ENCODE data around the gene MAP7.
"Not testable (repeated sequence)": the region's sequence is repeated elsewhere in the genome, so short reads cannot be mapped to it uniquely, and the experiment has no call there.

The MAP7 gene

GRCh38 chr6:136396908-136397307 lies 153.3 kb downstream of the MAP7 start:
- H4K20me1 ChIP-seq (ENCODE audit: control insufficient read depth, insufficient read depth, low read depth, low read length), result no peaks in the 10 kb centered on the region
- TF ChIP-seq CTCF (IDR thresholded peaks at IDR 0.05; ENCODE audit: low read depth, low read length, poor library complexity, severe bottlenecking), result no peak
- no peak for TF ChIP-seq EZH2phosphoT487 (IDR thresholded peaks at IDR 0.05; ENCODE audit: borderline replicate concordance, low read length)
- H3K4me2 ChIP-seq (ENCODE audit: low read length), result no peak overlapping the region
- no peaks in the 10 kb centered on the region for H3K79me2 ChIP-seq (ENCODE audit: control insufficient read depth, low read length)
- no peak overlapping the region for H3K27ac ChIP-seq (ENCODE audit: low read depth, low read length)
- no peaks in the 10 kb centered on the region for H3K36me3 ChIP-seq (ENCODE audit: control insufficient read depth, low read length)
- H3K4me1 ChIP-seq (ENCODE audit: control insufficient read depth, low read length), result no peaks in the 10 kb centered on the region
- H3K4me3 ChIP-seq (ENCODE audit: low read length), result no peak overlapping the region
- no peaks in the 10 kb centered on the region for H3K9me3 ChIP-seq (ENCODE audit: control insufficient read depth, insufficient read depth, low read length)
- no peaks in the 10 kb centered on the region for H3F3A ChIP-seq (ENCODE audit: control insufficient read depth, insufficient read depth)
- no peaks in the 10 kb centered on the region; the same call in 1 of the 2 replicates for H3K9me2 ChIP-seq (replicated peaks; ENCODE audit: control insufficient read depth, low read length)
- no peaks in the 10 kb centered on the region for H3K27me3 ChIP-seq (ENCODE audit: control insufficient read depth, low read length)

GRCh38 chr6:136390959-136391358 lies 159.3 kb downstream of the MAP7 start:
- H3K79me2 ChIP-seq (ENCODE audit: control insufficient read depth, low read length); H3K27ac ChIP-seq (ENCODE audit: low read depth, low read length); H3F3A ChIP-seq (ENCODE audit: control insufficient read depth, insufficient read depth); H3K36me3 ChIP-seq (ENCODE audit: control insufficient read depth, low read length); H3K27me3 ChIP-seq (ENCODE audit: control insufficient read depth, low read length); H3K4me2 ChIP-seq (ENCODE audit: low read length); H3K4me3 ChIP-seq (ENCODE audit: low read length); H3K4me1 ChIP-seq (ENCODE audit: control insufficient read depth, low read length); H4K20me1 ChIP-seq (ENCODE audit: control insufficient read depth, insufficient read depth, low read depth, low read length); H3K9me2 ChIP-seq (replicated peaks; ENCODE audit: control insufficient read depth, low read length); H3K9me3 ChIP-seq (ENCODE audit: control insufficient read depth, insufficient read depth, low read length): not testable (repeated sequence)

- Histone ChIP-seq H4K20me1 (ENCODE audit: control insufficient read depth, insufficient read depth, low read depth, low read length) (no peaks in the 10 kb centered on the region), H3K4me3 (ENCODE audit: low read length) (no peak overlapping the region), H3K36me3 (ENCODE audit: control insufficient read depth, low read length) (no peaks in the 10 kb centered on the region), H3K79me2 (ENCODE audit: control insufficient read depth, low read length) (no peaks in the 10 kb centered on the region), H3F3A (ENCODE audit: control insufficient read depth, insufficient read depth) (no peaks in the 10 kb centered on the region), H3K9me2 (replicated peaks; ENCODE audit: control insufficient read depth, low read length) (no peaks in the 10 kb centered on the region), H3K27me3 (ENCODE audit: control insufficient read depth, low read length) (no peaks in the 10 kb centered on the region), H3K4me2 (ENCODE audit: low read length) (no peak overlapping the region), H3K27ac (ENCODE audit: low read depth, low read length) (no peak overlapping the region), H3K9me3 (ENCODE audit: control insufficient read depth, insufficient read depth, low read length) (no peaks in the 10 kb centered on the region), H3K4me1 (ENCODE audit: control insufficient read depth, low read length) (no peaks in the 10 kb centered on the region)
- TF ChIP-seq CTCF (IDR thresholded peaks at IDR 0.05; ENCODE audit: low read depth, low read length, poor library complexity, severe bottlenecking) (no peak), EZH2phosphoT487 (IDR thresholded peaks at IDR 0.05; ENCODE audit: borderline replicate concordance, low read length) (no peak)
Observed at GRCh38 chr6:136387316-136387715, 162.9 kb downstream of the MAP7 start.

GRCh38 chr6:136383268-136383937 lies 166.8 kb downstream of the MAP7 start:
- Histone ChIP-seq H3K27ac (ENCODE audit: low read depth, low read length) (no peak overlapping the region), H3F3A (ENCODE audit: control insufficient read depth, insufficient read depth) (no peaks in the 10 kb centered on the region), H3K4me3 (ENCODE audit: low read length) (no peak overlapping the region), H4K20me1 (ENCODE audit: control insufficient read depth, insufficient read depth, low read depth, low read length) (no peaks in the 10 kb centered on the region), H3K4me1 (ENCODE audit: control insufficient read depth, low read length) (no peaks in the 10 kb centered on the region), H3K4me2 (ENCODE audit: low read length) (no peak overlapping the region), H3K9me3 (ENCODE audit: control insufficient read depth, insufficient read depth, low read length) (no peaks in the 10 kb centered on the region), H3K27me3 (ENCODE audit: control insufficient read depth, low read length) (no peaks in the 10 kb centered on the region), H3K36me3 (ENCODE audit: control insufficient read depth, low read length) (no peaks in the 10 kb centered on the region), H3K79me2 (ENCODE audit: control insufficient read depth, low read length) (no peaks in the 10 kb centered on the region), H3K9me2 (replicated peaks; ENCODE audit: control insufficient read depth, low read length) (no peaks in the 10 kb centered on the region)
- TF ChIP-seq EZH2phosphoT487 (IDR thresholded peaks at IDR 0.05; ENCODE audit: borderline replicate concordance, low read length), result no peak

Measured in DOHH2 (cell line).